ENCODE data around the gene PDGFB.

Gene PDGFB

DNA sequence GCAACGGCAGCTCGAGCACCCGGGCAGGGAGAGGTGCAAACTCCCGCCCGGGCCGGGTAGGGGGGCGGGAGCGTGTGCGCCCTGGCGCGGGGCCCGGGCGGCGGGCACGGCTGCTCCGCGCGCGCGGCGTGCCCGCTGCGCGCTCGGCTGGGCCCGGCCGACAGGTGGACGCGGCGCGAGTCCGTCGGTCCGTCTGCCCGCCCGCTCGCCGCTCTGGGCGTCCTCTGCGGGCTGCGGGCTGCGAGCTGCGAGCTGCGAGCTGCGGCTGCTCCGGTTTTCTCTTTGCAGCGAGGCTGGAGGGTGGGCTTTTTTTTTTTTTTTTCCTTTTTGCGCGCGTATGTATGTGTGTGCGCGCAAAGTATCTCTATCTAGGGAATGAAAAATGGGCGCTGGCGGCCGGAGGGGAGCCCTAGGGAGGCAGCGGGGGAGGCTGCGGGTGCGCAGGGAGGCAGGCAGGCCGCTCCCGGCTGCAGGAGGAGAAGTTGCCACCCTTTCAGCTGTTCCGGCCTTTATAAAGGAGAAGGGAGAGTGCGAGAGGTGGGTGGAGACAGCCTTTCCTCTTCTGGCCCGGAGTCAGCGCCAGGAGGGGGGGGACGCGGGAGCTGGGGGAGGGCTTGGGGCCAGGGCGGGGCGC is at the start of gene PDGFB:
Gene PDGFB (minus strand): TSS at position 487 of the 634 bp plus-strand sequence. CDS start 1,019 bp downstream, outside the sequence.
- DNase-seq = no peak

DNA sequence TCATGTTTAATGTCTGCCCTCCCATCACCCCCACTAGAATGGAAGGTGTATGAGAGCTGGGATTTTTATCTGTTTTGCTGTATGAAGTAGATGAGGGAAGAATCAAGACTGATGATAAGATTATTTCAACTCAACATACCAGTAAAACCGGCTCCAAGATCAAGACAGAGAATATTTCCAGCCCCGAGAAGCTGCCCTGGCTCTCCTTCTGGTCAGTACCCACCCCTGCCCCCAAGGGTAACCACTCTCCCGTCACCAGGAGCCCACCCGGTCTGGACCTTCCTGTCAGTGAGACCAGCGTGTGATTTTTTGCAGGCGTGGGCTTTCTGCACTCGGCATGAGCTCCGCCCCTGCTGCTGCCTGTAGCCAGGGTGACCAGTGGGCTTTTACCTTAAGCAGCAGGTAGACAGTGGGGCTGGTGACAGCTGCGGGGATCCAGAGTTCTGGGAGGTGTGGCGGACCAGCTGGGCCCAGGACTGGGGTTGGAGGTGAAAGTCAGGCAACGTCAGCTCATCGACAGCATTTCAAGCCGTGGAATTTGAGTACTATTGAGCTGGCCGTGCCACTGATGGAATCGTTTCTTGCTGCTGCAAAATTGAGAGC is 49.1 kb upstream of the PDGFB start:
- no peak for DNase-seq

DNA sequence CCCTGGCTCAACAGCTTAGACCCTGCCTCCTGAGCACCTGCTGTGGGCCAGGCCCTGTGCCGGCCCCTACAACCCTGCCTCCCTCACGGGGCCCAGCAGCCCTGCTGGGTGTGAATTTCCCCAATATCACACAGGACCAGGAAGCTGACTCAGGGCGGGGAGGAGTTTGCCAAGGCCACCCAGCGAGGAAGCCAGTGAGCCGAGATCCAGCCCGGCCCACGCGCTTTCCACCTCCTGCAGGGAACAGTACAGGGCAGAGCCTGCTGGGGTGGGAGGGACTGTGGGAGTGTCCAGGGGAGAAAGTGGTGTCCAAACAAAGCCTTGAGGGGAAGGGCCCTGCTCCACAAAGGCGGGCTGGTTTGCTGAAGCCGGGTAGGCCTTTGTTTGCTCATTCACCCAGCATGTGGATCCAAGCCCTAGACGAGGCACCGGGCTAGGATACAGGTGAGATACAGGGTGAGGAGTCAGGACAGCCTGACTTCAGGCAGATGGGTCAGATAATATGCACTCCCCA is 47.8 kb upstream of the PDGFB start:
- DNase-seq = peak; percentile 80

DNA sequence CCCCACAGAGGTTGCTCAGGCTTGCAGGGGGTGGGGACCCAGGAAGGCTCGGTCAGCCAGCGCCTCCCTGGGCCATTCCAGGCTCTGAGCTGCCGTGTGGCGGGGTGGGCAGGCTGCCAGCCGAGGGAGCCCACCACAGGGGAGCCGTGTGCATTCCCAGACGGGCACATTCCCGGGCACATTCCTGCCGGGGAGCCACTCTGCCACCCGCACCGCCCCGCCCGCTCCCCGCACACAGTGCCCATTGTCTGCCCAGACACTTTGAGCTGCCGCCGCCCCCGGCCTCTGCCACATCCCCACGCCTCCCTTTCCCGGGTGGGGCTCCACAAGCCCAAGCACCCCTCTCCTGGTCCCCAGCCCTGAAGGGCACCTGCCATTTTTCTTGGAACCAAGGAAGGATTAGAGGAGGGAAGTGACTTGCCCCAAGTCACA is 47.3 kb upstream of the PDGFB start:
- DNase-seq = no peak

DNA sequence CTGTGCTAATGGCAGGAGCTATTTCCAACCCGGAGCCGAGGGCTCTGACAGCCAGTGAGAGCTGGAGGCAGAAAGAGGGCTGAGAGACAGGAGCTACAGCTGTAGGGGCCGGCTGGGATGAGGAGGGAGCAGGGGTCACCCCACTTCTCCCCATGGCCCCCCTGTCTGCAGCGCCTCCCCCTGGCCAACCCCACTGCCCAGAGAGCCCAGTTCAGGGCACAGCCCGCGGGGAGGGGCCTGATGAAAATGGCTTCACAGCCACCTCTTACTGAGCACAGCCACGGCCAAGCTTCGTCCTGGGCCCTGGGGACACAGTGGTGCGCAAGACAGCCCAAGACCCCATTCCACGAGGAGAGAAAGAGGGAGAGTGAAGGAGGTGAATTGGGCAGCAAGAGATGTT is 46.7 kb upstream of the PDGFB start:
- no peak for DNase-seq

DNA sequence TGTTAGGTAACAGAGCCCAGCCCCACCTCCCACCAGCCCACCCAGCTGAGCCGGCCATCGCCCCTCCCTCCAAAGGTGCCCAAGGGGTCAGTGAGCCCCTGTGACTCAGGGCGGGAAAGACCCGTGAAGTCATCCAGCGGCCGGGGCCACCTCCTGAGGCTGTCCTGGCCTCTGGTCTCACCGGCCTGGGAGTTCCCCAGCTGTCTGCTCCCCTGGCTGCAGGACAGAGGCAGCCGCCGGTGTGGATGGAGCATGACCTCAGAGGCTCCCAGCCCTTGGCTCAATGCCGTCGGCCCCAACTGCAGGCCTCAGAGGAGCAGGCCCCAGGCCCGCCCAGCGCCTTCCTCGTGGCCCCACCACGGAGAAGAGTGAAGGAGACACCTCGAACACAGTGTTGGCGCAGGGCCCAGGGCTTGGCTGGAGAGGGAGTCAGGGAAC is 46.0 kb upstream of the PDGFB start:
- no peak for DNase-seq

DNA sequence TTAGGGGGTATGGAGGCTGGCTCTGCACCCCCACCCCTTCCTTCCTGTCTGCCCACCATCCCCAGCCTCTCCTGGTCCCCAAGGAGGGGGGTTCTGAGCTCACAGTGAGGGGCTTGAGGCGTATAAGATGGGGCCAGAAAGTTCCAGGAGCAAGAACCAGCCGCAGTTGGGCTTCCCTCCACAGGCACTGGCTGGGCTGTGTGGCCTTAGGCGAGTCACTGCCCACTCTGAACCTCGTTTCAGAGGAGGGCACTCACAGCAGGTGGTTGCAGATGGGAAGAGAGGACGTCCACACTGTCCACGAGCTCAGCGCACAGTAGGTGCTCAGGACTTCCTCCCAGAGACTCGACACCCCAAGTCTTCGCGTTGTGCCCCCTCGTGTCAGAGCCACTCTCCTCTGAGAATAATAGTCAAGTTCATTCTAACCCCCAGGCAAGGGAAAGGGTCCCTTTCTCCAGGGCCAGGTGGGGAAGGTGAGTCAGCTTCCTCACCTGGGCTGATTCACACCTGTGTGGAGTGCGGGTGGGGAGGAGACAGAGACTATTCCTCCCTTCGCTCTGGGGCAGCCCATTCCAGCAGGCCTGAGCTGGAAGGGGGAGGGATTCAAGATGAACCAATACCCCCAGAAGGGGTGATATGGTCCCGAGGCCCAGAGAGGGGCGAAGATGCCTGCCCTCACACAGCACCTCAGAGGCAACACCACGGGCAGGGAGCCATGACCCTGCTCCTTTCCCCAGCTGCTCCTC is 45.4 kb upstream of the PDGFB start:
- no peak for DNase-seq

DNA sequence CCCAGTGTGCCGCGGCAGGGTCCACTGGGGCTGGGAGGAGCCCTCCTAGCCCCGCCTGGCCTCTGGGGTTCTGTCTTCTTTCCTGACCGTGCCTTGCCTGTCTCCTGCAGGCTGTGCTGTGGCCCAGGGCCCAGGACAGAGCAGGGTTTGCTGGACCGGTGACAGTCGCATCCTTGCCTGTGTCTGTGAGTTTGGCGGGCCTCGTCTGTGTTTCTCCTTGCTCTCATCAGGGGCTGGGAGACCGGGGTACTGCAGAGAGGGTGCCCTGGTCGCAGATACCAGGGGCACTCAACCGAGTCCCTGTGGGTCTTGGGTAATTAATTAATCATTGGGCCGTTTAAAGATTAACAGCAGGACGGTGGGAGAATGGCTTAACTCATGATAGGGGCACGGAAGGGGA is 44.8 kb upstream of the PDGFB start:
- DNase-seq = no peak

DNA sequence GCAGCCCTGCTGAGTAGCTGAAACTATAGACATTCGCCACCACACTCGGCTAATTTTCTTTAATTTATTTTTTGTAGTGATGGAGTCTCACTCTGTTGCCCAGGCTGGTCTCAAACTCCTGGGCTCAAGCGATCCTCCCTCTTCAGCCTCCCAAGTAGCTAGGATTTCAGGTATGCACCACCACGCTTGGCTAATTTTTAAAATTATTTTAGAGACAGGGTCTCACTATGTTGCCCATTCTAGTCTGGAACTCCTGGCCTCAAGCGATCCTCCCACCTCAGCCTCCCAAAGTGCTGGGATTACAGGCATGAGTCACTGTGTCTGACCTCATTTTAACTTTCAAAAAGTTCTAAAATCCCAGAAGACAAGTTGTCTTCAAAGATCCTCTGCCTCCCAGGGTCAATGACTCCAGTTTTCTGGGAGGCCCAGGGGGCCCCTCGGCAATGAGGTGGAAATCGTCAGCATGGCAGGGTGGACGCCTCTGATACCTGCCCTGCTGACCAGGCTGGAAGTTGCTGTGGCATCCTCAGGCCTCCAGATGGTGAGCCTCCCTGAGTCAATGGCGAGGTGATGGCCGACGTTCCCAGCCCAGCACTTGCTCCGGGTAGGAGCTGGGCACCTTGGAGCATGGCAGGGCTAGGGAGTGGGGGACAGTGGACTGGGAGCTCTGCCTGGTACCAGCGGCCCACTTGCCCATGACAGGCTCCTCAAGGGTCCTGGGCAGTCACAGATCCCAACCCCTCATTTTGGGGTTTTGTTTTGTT is 43.5 kb upstream of the PDGFB start:
- DNase-seq = no peak

DNA sequence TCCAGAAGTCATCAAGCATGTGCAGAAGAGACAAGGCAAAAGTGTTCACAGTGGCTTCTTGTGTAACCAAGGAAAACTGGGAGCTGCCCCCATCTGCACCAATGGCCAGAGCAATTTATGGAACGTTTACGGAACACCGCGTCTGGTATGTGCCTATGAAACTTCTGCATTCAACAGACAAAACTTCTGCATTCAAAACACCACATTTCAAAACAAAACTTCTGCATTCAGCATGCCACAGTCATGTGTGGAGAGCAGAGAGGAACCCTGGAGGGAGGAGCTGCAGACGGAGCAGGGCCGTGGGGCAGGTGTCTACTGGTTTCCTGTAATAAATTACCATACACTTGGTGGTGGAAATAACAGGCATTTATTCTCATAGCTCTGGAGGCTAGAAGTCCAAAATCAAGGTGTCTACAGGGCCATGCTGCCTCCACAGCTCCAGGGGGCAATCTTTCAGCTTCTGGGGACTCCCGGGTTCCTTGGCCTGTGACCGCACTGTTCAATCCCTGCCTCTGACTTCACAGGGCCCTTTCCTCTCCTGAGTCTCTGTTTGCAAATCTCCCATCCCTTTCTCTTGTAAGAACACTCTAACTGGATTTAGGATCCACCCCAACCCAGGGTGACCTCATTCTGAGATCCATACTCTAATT is 42.4 kb upstream of the PDGFB start:
- DNase-seq = no peak

DNA sequence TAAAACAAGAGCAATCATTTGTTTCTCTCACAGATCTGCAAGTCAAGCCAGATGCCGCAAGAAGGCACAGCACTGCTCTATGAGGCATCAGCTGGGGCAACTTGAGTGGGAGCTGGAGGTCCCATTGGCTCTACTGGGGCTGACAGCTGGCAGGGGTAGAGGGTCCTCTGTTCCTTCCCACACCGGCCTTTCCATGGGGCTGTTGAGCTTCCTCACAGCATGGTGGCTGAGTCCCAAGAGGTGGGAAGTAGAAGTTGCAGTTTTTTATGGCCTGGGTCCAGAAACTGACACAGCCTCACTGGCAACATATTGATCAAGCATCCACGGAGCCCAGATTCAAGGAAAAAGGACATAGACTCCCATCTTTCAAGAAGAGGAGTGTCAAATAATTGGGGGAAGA is 40.2 kb upstream of the PDGFB start:
- no peak for DNase-seq

DNA sequence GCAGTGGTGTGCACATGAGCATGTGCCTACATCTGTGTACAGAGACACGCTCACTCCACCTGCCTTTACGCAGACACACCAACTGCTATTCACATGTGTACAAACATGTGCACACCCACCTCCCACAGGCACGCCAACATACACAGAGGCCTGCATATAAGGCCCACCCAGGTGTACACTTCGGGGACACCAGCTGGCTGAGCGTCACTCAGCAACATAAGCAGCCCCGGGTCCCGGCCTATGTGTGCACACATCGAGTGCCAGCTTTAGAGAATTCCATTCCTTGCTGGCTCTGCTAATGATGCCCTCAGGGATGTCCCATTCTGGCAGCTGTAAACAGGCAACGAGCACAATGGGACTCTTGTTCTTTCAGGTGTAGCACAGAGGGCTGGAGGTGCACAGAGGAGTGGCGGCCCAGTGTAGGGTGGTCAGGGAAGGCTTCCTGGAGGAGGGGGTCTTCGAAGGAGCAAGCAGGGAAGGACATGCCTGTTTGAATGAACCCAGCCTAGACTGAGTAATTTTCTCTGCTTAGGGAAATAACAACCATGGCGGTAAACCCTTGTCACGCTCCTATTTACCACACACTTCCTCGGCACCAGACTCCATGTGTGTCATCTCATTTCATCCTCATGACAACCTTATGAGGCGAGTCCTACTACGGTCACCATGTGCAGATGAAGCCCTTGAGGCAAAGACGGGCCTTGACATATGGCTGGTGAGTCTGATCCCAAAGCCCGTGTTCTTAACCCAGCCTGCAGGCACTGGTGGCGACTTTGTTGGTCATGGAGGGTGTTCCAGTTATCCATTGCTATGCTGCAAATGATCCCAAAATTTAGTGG is 39.6 kb upstream of the PDGFB start:
- DNase-seq = no peak

DNA sequence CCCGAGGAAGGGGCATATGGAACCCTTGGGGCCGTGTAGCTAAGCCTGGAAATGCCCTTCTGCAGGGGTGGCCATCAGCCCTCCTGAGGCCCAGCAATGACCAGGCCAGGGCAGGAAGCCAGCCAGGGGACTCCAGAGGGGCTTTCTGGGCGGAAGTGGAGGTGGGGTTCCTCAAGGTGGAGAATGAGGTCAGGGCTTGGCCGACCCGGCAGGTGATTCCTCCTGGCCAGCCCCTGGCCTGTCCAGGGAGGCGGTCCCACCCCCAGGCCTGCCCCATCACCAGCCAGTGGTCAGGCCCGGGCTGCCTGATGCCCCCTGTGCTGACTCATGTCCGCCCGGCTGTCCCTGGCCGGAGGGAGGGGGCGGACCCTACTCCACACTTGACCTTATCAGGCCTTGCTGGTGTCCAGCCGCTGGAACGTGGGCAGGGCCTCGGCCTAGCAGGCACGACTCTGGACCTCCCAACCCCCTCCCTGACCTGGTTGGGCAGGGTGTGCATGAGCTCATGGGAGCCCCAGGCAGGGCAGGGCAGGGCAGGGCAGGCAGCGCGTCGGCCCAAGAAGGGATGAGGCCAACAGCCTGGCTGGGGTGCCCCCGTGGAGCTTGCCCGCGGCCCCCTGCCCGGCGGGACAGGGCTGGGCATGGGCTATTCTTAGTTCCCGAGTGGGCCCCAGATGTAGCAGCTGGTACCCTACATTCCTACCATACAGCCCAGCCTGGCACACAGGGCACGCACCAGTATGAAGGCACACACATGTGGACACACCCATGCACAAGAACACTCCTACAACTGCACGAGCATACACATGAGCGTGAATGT is 38.8 kb upstream of the PDGFB start:
- no peak for DNase-seq

DNA sequence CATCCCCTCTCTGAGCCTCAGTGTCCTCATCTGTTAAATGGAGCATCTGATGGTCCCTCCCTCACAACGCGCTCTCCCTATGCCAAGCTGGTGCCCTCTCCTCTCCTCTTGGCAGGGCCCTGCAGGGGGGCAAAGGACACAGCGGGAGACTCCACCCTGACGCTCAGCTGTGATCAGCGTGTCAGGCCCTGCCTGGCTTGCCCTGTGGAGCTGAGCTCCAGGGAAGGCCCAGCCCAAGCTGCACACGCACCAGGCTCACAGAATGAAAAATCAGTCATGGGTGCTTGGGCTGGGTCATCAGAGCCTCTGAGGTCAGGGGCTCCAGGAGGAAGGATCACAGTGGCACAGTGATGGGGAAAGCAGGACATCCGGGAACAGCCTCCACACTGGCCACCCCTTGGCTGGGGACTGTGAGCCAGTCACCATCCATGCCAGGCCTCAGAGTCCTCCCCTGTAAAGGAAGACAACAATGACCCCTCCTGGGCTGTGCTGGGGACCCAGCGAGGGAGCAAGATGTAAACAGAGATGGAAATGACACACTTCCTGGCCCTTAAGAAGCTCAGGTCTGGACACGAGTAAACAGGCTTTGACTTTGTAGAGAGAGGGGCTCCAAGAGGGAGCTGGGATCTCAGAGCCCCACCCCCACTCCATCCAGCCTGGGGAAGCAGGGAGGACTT is 38.0 kb upstream of the PDGFB start:
- DNase-seq = no peak

DNA sequence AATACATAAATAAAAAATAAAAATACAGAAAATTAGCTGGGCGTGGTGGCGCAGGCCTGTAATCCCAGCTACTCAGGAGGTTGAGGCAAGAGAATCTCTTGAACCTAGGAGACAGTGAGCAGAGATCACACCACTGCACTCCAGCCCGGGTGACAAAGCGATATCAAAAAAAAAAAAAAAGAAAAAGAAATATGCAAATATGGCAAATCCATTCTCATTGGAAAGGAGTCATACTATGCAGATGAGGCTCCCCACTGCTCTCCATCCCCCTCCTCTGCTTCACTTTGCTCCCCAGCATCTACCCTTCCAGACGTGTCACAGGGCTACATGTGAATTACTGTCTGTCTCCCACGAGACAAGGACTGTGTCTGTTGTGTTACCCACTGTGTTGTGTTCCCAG is 36.3 kb upstream of the PDGFB start:
- DNase-seq = no peak

DNA sequence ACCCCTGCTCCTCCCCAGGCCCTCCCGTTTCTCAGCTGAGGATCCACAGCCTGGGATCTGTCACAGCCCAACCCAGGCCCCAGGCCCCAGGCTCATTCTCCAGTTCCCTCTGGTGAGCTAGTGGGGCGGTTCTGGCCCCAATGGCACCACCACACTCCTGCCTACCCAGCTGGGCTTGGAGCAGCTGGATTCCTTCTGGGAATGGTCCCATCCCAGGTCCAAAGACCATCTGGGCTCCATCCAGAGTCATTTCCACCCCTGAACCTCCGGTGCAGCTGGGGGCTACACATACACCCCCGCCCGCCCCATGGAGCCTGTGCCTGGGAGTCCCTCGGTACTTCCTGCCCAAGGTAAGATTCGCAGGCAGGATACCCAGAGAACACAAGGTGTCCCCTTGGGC is 35.5 kb upstream of the PDGFB start:
- DNase-seq = no peak

DNA sequence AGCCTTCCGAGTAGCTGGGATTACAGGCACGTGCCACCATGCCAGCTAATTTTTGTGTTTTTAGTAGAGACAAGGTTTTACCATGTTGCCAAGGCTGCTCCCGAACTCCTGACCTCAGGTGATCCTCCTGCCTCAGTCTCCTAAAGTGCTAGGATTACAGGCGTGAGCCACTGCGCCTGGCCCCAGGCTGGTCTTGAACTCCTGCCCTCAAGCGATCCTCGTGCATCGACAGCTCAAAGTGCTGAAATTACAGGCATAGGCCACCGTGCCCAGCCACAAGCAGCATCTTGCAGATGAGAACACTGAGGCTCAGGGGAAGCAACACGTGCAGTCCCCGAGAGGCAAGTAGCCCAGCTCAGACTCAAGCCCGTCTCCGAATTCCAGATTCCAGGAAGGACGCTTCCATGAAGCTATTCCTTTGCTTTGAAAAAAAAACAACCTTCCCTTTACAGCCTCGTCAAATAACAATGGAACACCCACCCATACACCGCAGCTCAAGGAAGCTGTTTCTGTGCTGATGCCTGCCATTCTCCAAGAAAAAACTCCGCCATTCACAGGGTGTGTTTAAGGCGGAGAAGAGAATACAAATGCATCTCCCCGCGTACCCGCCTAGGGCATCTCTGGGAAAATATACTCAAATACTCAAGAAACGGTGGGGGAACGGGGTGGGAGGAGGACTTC is 34.5 kb upstream of the PDGFB start:
- no peak for DNase-seq

DNA sequence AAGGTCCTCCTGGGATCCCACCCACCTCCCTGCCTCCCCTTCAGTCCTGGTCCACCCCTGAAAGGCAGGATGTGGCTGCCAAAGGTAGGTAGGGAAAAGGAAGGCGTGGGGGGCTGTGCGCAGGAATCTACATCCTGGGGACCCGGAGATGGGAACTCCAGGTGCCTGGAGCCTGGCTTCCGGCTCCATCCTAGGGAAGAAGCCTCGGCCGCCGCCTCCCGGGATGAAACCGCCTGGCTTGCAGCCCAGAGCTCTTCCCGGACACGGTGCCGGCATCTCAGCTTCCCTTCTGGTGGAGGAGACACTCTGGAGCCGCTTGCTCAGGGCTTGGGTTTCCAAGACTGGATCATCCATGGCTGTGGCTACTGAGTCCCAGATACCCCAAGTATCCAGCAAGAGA is 33.3 kb upstream of the PDGFB start:
- DNase-seq = no peak

DNA sequence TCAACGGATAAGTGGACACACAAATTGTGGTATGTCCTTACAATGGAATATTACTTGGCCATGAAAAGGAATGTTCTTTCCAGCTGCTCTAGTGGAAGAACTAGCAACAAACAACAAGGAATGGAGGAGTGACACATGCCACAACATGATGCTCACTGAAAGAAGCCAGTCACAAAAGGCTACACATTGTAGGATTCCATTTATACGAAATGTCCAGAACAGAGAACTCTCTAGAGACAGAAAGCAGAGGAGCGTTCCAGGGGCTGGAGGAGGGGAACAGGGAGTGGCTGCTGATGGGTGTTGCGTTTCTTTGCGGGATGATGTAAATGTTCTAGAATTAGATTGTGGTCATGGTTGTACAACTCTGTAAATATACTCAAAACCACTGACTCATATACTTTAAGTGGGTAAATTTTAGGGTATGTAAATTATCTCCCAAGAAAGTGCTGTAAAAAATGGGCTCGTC is 32.4 kb upstream of the PDGFB start:
- DNase-seq = peak; percentile 29
